Hypothalamus (tissue), 51 donors: ENCODE measurements around the gene GLIS1.

ENCODE experiments used
- DNase-seq, 51 donors: peaks; one replicate each; lab custom pipeline; 2025; lab: John Stamatoyannopoulos, UW

Gene GLIS1

GRCh38 chr1:53600561-53600960, 138.4 kb downstream of the GLIS1 start:
- no peak for DNase-seq

GRCh38 chr1:53600001-53600400, 139.0 kb downstream of the GLIS1 start:
- no peak for DNase-seq

GRCh38 chr1:53599481-53599880, 139.5 kb downstream of the GLIS1 start:
- DNase-seq = no peak

GRCh38 chr1:53598966-53599365, 140.0 kb downstream of the GLIS1 start:
- DNase-seq = no peak

- no peak for DNase-seq
Measured at GRCh38 chr1:53595906-53596305, 143.1 kb downstream of the GLIS1 start.

GRCh38 chr1:53594391-53595180, 144.4 kb downstream of the GLIS1 start:
- DNase-seq = no peak

GRCh38 chr1:53593758-53594380, 145.1 kb downstream of the GLIS1 start:
- DNase-seq = no peak

- DNase-seq = no peak
Measured at GRCh38 chr1:53592985-53593757, 145.8 kb downstream of the GLIS1 start.

- DNase-seq = no peak
Measured at GRCh38 chr1:53592521-53592982, 146.4 kb downstream of the GLIS1 start.

GRCh38 chr1:53591924-53592323, 147.0 kb downstream of the GLIS1 start:
- no peak for DNase-seq

- no peak for DNase-seq
Measured at GRCh38 chr1:53590531-53591515, 148.1 kb downstream of the GLIS1 start.

GRCh38 chr1:53590104-53590503, 148.9 kb downstream of the GLIS1 start:
- no peak for DNase-seq

GRCh38 chr1:53589043-53589887, 149.7 kb downstream of the GLIS1 start:
- no peak for DNase-seq

- DNase-seq = no peak
Measured at GRCh38 chr1:53588053-53588779, 150.7 kb downstream of the GLIS1 start.

GRCh38 chr1:53587252-53587988, 151.5 kb downstream of the GLIS1 start:
- no peak for DNase-seq

- no peak for DNase-seq
Measured at GRCh38 chr1:53586765-53587164, 152.2 kb downstream of the GLIS1 start.

GRCh38 chr1:53585565-53585964, 153.4 kb downstream of the GLIS1 start:
- no peak for DNase-seq

- no peak for DNase-seq
Measured at GRCh38 chr1:53585129-53585528, 153.8 kb downstream of the GLIS1 start.
